AG10803 (cell line): Measurements from ENCODE around the gene LYZ.

Source experiments
- DNase-seq: peaks from one replicate; pipeline ENCODE4 v3.0.0; 2010; ENCODE audit warnings: low read depth
- H3K4me3 ChIP-seq: 2 replicates; pipeline ENCODE4 v1.5.1; 2011; ENCODE audit warnings: mild to moderate bottlenecking, low read length, control low read depth
- TF ChIP-seq, protein P1 (sequence below): conservative IDR thresholded peaks from 2 replicates; pipeline ENCODE4 v1.5.1; 2011; ENCODE audit warnings: mild to moderate bottlenecking, low read length, control low read depth, inconsistent platforms

The LYZ gene

DNA sequence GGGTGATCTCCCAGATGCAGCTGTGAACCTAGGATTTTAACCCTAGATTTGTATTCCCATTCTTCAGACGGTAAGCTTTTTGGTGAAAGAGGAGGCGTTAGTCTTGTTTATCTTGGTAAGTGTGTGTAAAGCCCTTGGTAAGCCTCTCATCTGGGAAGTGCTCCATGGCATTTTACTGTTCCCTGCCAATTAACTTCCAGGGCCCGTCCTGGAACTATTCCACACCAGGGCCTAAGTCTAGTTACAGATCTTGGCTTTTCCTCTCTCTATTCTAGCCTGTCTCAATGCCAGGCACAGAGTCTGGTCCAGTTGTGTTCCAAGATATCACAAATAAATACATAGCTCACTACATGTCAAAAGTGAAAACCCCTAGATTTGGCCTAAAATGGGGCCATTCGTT, 53.8 kb downstream of the LYZ start:
- DNase-seq, result no peak
- TF ChIP-seq, protein P1, sequence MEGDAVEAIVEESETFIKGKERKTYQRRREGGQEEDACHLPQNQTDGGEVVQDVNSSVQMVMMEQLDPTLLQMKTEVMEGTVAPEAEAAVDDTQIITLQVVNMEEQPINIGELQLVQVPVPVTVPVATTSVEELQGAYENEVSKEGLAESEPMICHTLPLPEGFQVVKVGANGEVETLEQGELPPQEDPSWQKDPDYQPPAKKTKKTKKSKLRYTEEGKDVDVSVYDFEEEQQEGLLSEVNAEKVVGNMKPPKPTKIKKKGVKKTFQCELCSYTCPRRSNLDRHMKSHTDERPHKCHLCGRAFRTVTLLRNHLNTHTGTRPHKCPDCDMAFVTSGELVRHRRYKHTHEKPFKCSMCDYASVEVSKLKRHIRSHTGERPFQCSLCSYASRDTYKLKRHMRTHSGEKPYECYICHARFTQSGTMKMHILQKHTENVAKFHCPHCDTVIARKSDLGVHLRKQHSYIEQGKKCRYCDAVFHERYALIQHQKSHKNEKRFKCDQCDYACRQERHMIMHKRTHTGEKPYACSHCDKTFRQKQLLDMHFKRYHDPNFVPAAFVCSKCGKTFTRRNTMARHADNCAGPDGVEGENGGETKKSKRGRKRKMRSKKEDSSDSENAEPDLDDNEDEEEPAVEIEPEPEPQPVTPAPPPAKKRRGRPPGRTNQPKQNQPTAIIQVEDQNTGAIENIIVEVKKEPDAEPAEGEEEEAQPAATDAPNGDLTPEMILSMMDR, result no peak
- H3K4me3 ChIP-seq, result no peak overlapping the region
